Mesenchymal stem cell (in vitro differentiated cells and primary cell): Measurements from ENCODE around the gene ITGB7.

Experiments
- DNase-seq: peaks from one replicate; pipeline ENCODE4 v3.0.0-alpha.2; 2013
- H2AFZ ChIP-seq: one replicate; pipeline ENCODE4 v1.6.1; 2013; ENCODE audit warnings: low read depth, mild to moderate bottlenecking, control low read depth, inconsistent platforms, low read length, moderate library complexity
- H2AK5ac ChIP-seq: 2 replicates; pipeline ENCODE4 v1.6.1; 2013; ENCODE audit warnings: low read length, moderate library complexity, mild to moderate bottlenecking, inconsistent platforms; ENCODE audit not compliant: severe bottlenecking
- H2BK120ac ChIP-seq: one replicate; pipeline ENCODE4 v1.6.1; 2013; ENCODE audit warnings: low read depth, mild to moderate bottlenecking, inconsistent platforms, low read length, moderate library complexity
- H2BK12ac ChIP-seq, 2 experiments: one replicate each; pipeline ENCODE4 v1.6.1; 2013; ENCODE audit warnings: inconsistent platforms in 2 of 2, low read length in 2 of 2, mild to moderate bottlenecking in 2 of 2, moderate library complexity in 2 of 2, control low read depth in 1 of 2
- H2BK15ac ChIP-seq: one replicate; pipeline ENCODE4 v1.6.1; 2013; ENCODE audit warnings: mild to moderate bottlenecking, low read depth, inconsistent platforms; ENCODE audit not compliant: poor library complexity, severe bottlenecking
- H2BK5ac ChIP-seq: 2 replicates; pipeline ENCODE4 v1.6.1; 2013; ENCODE audit warnings: low read depth, mild to moderate bottlenecking, low read length, control low read depth, inconsistent platforms; ENCODE audit not compliant: poor library complexity, severe bottlenecking
- H3K14ac ChIP-seq, 2 experiments: one replicate each; pipeline ENCODE4 v1.6.1; 2013; ENCODE audit warnings: inconsistent platforms in 2 of 2, low read length in 2 of 2, control low read depth in 1 of 2, mild to moderate bottlenecking in 1 of 2, moderate library complexity in 1 of 2
- H3K18ac ChIP-seq, 2 experiments: one replicate each; pipeline ENCODE4 v1.6.1; 2013; ENCODE audit warnings: inconsistent platforms in 2 of 2, low read length in 2 of 2, control low read depth in 1 of 2, low read depth in 1 of 2, mild to moderate bottlenecking in 1 of 2
- H3K23ac ChIP-seq, 2 experiments: one replicate each; pipeline ENCODE4 v1.6.1; 2013; ENCODE audit warnings: inconsistent platforms in 2 of 2, low read length in 2 of 2, mild to moderate bottlenecking in 2 of 2, moderate library complexity in 2 of 2, control low read depth in 1 of 2
- H3K27ac ChIP-seq: 2 replicates; pipeline ENCODE4 v1.5.1; 2013; ENCODE audit warnings: mild to moderate bottlenecking, moderate library complexity, low read length, control low read depth, inconsistent platforms; ENCODE audit not compliant: poor library complexity, severe bottlenecking
- H3K27me3 ChIP-seq, 2 experiments: 2 replicates each; pipeline versions ENCODE4 v1.6.1 to v1.7.0; 2013; ENCODE audit warnings: low read length in 2 of 2, mild to moderate bottlenecking in 2 of 2, moderate library complexity in 2 of 2, control low read depth in 1 of 2, inconsistent platforms in 1 of 2; ENCODE audit not compliant: control insufficient read depth in 1 of 2, insufficient read depth in 1 of 2
- H3K36me3 ChIP-seq, 2 experiments: 2 replicates each; pipeline versions ENCODE4 v1.6.1 to v1.7.0; 2013; ENCODE audit warnings: low read length in 2 of 2, control low read depth in 1 of 2, inconsistent platforms in 1 of 2, low read depth in 1 of 2, mild to moderate bottlenecking in 1 of 2; ENCODE audit not compliant: insufficient read depth in 2 of 2, control insufficient read depth in 1 of 2
- H3K4ac ChIP-seq, 2 experiments: one replicate each; pipeline ENCODE4 v1.6.1; 2013; ENCODE audit warnings: inconsistent platforms in 2 of 2, low read length in 2 of 2, mild to moderate bottlenecking in 2 of 2, moderate library complexity in 2 of 2, control low read depth in 1 of 2, low read depth in 1 of 2
- H3K4me1 ChIP-seq: 2 replicates; pipeline ENCODE4 v1.6.1; 2013; ENCODE audit warnings: low read depth, low read length, control low read depth; ENCODE audit not compliant: control insufficient read depth, insufficient read depth
- H3K4me2 ChIP-seq: 2 replicates; pipeline ENCODE4 v1.6.1; 2013; ENCODE audit warnings: low read length, mild to moderate bottlenecking, inconsistent platforms; ENCODE audit not compliant: poor library complexity, severe bottlenecking
- H3K4me3 ChIP-seq, 2 experiments: 2 replicates each; pipeline versions ENCODE4 v1.5.1 to v1.7.0; 2013; ENCODE audit warnings: low read length in 2 of 2, mild to moderate bottlenecking in 2 of 2, control low read depth in 1 of 2, low read depth in 1 of 2; ENCODE audit not compliant: insufficient read depth in 1 of 2
- H3K79me1 ChIP-seq: replicated peaks from 2 replicates; pipeline ENCODE4 v1.6.1; 2013; ENCODE audit warnings: mild to moderate bottlenecking, control low read depth, low read length, inconsistent platforms; ENCODE audit not compliant: poor library complexity, severe bottlenecking
- H3K9ac ChIP-seq: 2 replicates; pipeline ENCODE4 v1.7.0; 2013; ENCODE audit warnings: mild to moderate bottlenecking, low read length, moderate library complexity
- H3K9me3 ChIP-seq: 2 replicates; pipeline ENCODE4 v1.7.0; 2013; ENCODE audit warnings: mild to moderate bottlenecking, low read length; ENCODE audit not compliant: control insufficient read depth
- H4K8ac ChIP-seq: one replicate; pipeline ENCODE4 v1.6.1; 2013; ENCODE audit warnings: inconsistent platforms, mild to moderate bottlenecking, low read length, moderate library complexity
- H4K91ac ChIP-seq: one replicate; pipeline ENCODE4 v1.6.1; 2013; ENCODE audit warnings: mild to moderate bottlenecking, low read length, inconsistent platforms
- WGBS: methylation state at CpG from one replicate; pipeline ENCODE4 v1.1.7; 2013; ENCODE audit warnings: mixed read lengths; 5-methylcytosine and 5-hydroxymethylcytosine counted together

ITGB7 gene

DNA sequence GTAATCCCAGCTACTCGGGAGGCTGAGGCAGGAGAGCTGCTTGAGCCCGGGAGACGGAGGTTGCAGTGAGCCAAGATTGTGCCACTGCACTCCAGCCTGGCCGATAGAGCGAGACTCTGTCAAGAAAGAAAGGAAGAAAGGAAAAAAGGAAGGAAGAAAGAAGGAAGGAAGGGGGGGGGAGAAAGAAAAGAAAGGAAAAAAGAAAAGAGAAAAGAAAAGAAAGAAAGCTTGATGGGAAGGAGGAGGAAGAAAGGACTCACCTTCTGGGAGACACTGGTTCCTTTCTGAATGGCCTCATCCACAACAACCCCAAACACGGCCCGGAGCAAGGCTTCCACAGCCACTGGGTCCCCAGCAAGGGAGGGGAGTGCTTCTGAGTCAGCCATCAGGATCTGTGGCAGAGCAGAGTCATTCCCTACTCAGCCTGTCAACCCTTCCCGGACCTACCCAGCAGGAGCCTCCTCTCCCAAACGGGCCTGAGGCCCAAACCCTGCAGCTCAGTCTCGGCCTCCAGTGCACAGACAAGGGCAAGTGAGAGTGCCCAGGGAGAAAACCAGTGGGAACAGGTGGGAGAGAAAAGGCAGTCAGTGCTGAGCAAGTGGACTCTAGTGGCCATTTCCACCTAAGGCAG lies 33.9 kb downstream of the ITGB7 start:
- Histone ChIP-seq H3K4me2 (no peak overlapping the region), H2BK12ac (no peak overlapping the region), H3K36me3 (peaks cover 18 to 27% of the 10 kb centered on the region in 2 experiments), H3K9ac (peak overlapping the region; percentile 53), H2AFZ (no peak overlapping the region), H3K4me3 (no peak overlapping the region), H3K14ac (no peak overlapping the region), H3K27me3 (no peaks in the 10 kb centered on the region), H3K27ac (no peak overlapping the region), H3K23ac (no peak overlapping the region), H3K79me1 (peaks cover 2% of the 10 kb centered on the region), H3K4ac (peak overlapping the region in 1 of 2 experiments; percentile 64), H3K18ac (no peak overlapping the region), H3K9me3 (no peaks in the 10 kb centered on the region), H2BK120ac (no peak overlapping the region), H4K91ac (no peak overlapping the region), H2BK5ac (no peak overlapping the region), H4K8ac (no peak overlapping the region), H3K4me1 (peaks cover 16% of the 10 kb centered on the region), H2BK15ac (peak overlapping the region; percentile 9), H2AK5ac (no peak overlapping the region)
- 91% methylated on average over 9 of the region's 10 CpGs for WGBS
- DNase-seq = no peak

DNA sequence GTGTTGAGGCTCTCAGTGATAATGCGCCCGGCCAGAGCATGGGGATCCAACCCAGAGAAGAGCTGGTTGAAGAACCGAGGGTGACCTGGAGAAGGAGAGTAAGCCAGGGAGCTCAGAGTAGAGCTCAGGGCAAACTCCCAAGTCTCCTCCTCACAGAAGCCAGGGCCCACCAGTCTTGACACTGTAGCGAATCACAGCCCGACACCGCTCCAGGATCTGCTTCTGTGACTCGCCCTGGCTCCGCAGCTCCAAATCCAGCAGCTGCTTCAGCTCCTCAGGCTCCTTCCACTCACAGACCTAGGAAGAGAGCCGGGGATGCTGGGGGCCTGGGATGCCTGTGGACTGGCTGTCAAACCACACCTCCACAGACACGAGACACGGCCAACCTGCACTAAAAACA lies 34.7 kb downstream of the ITGB7 start:
- Histone ChIP-seq H3K4me3 (no peak overlapping the region), H3K9ac (no peak overlapping the region), H3K27ac (no peak overlapping the region), H4K91ac (no peak overlapping the region), H2BK5ac (no peak overlapping the region), H3K9me3 (no peaks in the 10 kb centered on the region), H2BK120ac (no peak overlapping the region), H3K4me1 (peaks cover 16% of the 10 kb centered on the region), H4K8ac (no peak overlapping the region), H3K36me3 (peaks cover 27% of the 10 kb centered on the region in 2 experiments), H3K4ac (no peak overlapping the region), H3K79me1 (peaks cover 1% of the 10 kb centered on the region), H3K27me3 (no peaks in the 10 kb centered on the region), H3K18ac (no peak overlapping the region), H3K4me2 (no peak overlapping the region), H3K14ac (no peak overlapping the region), H2AK5ac (no peak overlapping the region), H3K23ac (no peak overlapping the region), H2AFZ (no peak overlapping the region), H2BK12ac (no peak overlapping the region), H2BK15ac (no peak overlapping the region)
- no peak for DNase-seq
- WGBS = 89% methylated on average over 8 of the region's 11 CpGs

DNA sequence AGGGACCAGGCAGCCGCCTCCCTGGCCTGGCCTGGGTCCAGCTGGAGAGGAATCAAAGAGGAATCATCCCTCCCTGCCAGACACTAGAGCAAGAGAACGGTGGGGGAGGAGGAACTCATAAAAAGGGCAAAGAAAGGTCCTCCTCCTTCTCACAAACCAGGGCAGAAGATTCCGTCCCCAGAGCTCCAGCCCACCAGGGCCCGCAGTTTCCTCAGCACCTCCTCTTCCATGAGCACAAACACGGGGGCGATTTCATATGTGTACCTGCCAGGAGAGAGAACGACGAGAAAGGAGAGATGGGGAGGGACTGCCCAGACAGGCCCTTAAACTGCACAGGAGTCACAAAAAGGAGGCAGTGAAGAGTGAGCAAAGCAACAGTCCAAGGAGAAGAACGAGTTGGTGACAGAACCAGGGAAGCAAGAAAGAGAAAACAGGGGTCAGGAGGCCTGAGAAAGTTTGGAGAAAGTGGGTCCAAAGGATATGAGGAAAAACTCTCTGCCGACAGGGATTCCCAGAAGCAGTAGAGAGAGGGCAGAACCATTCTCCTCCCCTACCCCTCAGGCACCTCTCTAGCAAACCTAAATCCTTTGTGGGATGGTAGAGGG lies 35.2 kb downstream of the ITGB7 start:
- Histone ChIP-seq H3K4me1 (peaks cover 16% of the 10 kb centered on the region), H3K18ac (no peak overlapping the region), H3K36me3 (peaks cover 27 to 32% of the 10 kb centered on the region in 2 experiments), H3K23ac (no peak overlapping the region), H3K9ac (no peak overlapping the region), H3K27me3 (no peaks in the 10 kb centered on the region), H2BK12ac (no peak overlapping the region), H2BK120ac (no peak overlapping the region), H3K4me2 (no peak overlapping the region), H2AK5ac (no peak overlapping the region), H2BK5ac (no peak overlapping the region), H2BK15ac (no peak overlapping the region), H2AFZ (no peak overlapping the region), H4K91ac (no peak overlapping the region), H3K14ac (no peak overlapping the region), H3K4me3 (no peak overlapping the region), H3K9me3 (no peaks in the 10 kb centered on the region), H4K8ac (no peak overlapping the region), H3K27ac (no peak overlapping the region), H3K79me1 (peaks cover 1% of the 10 kb centered on the region), H3K4ac (no peak overlapping the region)
- DNase-seq = no peak
- 81% methylated on average over 9 of the region's 10 CpGs for WGBS

DNA sequence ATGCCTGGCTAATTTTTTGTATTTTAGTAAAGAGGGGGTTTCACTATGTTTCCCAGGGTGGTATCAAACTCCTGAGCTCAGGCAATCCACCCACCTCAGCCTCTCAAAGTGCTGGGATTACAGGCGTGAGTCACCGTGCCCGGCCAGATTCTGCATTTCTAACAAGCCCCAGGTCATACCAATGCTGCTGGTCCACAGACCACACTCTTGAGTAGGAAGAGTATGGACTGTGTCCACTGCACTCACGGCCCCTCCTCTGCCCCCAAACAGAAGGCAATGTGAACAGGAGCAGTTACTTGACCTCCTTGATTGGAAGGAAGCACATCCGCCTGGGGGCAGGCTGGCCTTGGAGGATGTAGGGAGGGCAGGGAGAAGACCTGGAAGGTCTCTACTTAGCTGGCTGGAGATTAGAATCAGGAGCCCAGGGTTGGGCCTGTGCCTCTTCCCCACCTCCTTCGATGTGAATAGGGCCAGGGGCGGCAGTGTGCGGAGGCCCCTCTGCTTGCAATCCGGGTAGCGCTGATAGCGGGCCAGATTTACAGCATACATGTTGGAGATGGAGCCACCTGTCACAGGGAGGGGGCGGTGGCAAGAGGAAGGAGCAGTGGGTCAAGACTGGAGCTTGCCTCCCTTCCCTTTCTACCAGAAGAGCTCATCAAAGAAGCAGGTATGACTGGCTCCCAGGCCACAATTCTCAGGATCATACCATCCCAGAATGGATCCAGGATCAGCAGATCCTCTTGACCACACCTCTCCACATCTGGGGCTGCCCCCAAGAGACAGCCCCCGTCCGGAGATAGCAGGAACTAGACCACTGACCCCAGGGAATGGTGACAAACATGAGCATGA lies 36.0 kb downstream of the ITGB7 start:
- H2BK12ac ChIP-seq = no peak overlapping the region
- H4K8ac ChIP-seq = no peak overlapping the region
- no peak overlapping the region for H3K23ac ChIP-seq
- no peak overlapping the region for H3K4me2 ChIP-seq
- WGBS = 93% methylated on average over 14 of the region's 14 CpGs
- peak overlapping the region in 1 of 2 experiments; percentile 79 for H3K14ac ChIP-seq
- no peak overlapping the region for H3K4ac ChIP-seq
- H3K36me3 ChIP-seq = peaks cover 27 to 35% of the 10 kb centered on the region in 2 experiments
- no peak overlapping the region for H2BK120ac ChIP-seq
- DNase-seq = no peak
- no peak overlapping the region for H2AK5ac ChIP-seq
- no peak overlapping the region for H2AFZ ChIP-seq
- no peak overlapping the region for H4K91ac ChIP-seq
- H3K79me1 ChIP-seq = no peaks in the 10 kb centered on the region
- no peaks in the 10 kb centered on the region for H3K27me3 ChIP-seq
- H3K4me3 ChIP-seq = no peak overlapping the region
- no peak overlapping the region for H2BK15ac ChIP-seq
- no peak overlapping the region for H2BK5ac ChIP-seq
- H3K9ac ChIP-seq = no peak overlapping the region
- no peak overlapping the region for H3K27ac ChIP-seq
- H3K4me1 ChIP-seq = peaks cover 16% of the 10 kb centered on the region
- no peaks in the 10 kb centered on the region for H3K9me3 ChIP-seq
- H3K18ac ChIP-seq = no peak overlapping the region
